GM12892 (cell line): Measurements from ENCODE around the gene FOXO6.

Source experiments
- DNase-seq: peaks from one replicate; pipeline ENCODE4 v3.0.0; 2011; ENCODE audit not compliant: insufficient read length
- FAIRE-seq: peaks from 2 replicates; lab custom pipeline; 2011; peaks lifted over from hg19 to GRCh38; lab: Jason Lieb, UNC
- POLR2A ChIP-seq: IDR thresholded peaks from 2 replicates; pipeline ENCODE4 v1.6.1; 2011; ENCODE audit warnings: low read depth, low read length, control low read depth
- POLR2AphosphoS5 ChIP-seq: IDR thresholded peaks from 2 replicates; pipeline ENCODE4 v1.6.1; 2011; ENCODE audit warnings: low read depth, low read length, control low read depth
- TAF1 ChIP-seq: IDR thresholded peaks from 2 replicates; pipeline ENCODE4 v1.6.1; 2011; ENCODE audit warnings: low read depth, mild to moderate bottlenecking, control low read depth, low read length, borderline replicate concordance

The FOXO6 gene

DNA sequence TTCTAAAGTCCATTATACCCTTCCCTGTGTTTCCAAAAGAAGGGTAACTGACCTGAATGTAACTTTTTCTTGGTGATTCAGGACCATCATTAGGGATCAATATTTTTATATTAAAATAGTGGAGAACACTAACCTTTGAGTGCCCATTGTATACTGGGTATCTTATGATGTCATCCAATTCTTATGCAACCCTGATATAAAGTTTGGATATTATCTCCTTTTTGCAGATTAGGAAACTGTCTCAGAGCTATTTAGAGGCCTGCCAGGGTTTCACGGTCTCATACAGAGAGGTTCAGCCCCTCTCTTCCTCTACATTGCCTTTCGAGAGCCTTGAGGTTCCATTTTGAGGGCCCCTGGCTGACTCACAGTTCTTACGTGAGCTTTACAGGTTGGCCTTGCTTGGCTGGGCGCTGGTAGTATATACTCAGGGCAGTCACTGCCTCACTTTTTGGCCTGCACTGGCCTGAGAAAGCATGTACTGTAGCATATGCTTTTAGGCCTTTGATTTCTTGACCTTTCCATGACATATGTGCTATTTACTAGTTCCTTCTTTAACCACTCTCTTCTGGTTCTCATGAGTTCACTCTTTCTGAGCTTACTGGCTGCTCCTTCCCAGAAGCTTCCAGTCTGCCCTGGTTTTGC, 15.7 kb upstream of the FOXO6 start:
- FAIRE-seq = no peak
- TF ChIP-seq TAF1 = no peak
- no peak for TF ChIP-seq POLR2AphosphoS5
- TF ChIP-seq POLR2A = no peak

DNA sequence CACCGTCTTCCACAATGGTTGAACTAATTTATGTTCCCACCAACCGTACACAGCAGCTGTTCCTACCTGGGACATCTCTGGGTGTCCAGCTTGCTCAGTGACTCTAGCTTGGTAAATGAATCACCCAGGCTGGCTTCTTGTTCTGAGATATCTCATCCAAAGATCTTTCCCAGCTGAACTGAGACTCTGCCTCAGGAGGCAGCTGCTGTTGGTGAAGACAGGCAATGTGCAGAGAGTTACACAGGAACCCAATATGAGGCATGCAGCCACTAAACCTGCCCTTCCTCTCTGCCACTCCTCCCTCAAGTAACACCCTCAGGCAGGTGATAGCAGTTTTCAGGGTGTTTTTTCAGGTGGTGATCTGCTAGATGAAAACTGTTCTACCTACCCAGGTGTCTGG, 14.0 kb upstream of the FOXO6 start:
- no peak for TF ChIP-seq TAF1
- TF ChIP-seq POLR2AphosphoS5 = no peak
- no peak for TF ChIP-seq POLR2A
- no peak for FAIRE-seq
- no peak for DNase-seq

More for the DNA sequence above, 15.7 kb upstream of the FOXO6 start:
- no peak for DNase-seq

DNA sequence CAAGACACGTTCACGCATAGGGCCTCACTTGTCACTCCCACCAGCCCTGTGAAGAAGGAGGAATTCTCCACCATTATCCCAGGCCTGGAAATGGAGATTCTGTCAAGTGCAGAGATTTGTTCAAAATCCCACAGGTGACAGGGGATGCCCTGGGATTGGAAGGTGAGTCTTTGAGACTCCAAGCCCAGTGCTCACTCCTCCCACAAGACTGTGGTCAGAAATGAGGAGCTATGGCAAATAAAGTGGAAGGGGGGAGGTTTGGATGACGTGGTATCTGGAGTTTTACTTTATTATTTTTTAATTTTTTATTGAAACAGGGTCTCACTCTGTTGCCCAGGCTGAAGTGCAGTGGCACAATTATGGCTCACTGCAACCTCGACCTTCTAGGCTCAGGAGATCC, 12.8 kb upstream of the FOXO6 start:
- no peak for FAIRE-seq
- DNase-seq = no peak
- TF ChIP-seq POLR2A (no peak), POLR2AphosphoS5 (no peak), TAF1 (no peak)

DNA sequence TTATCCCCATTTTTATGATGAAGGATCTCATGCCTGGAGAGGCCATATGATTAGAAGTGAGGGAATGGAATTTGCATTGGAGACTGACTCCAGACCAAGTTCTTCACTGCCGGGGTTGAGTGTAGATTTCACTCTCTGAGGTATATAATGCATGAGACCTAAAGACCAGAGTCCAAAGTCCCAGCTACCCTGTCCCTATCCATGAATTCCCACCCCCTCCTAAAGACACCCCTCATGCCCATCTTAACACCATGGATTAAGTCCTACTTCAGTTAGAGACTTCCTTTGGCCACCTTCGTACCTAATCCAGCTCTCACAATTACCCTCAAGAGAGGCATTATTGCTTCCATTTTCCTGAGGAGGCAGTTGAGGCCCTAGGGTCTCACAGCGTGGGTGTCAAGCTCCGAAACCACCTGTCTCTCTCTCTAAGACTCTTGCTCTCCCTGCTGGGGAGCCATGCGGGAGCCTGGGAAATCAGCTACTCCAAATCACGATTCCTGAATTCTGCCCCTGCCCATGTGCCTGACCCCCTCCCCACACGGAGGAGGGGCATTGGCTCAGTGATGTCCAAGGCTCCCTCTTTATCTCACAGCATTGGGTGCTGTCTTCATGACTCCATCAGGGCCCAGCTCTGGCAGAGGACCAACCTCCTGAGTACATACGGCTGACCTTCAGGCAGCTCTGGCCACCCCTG, 11.7 kb upstream of the FOXO6 start:
- no peak for DNase-seq
- FAIRE-seq = no peak
- TF ChIP-seq TAF1 (no peak), POLR2AphosphoS5 (no peak)

DNA sequence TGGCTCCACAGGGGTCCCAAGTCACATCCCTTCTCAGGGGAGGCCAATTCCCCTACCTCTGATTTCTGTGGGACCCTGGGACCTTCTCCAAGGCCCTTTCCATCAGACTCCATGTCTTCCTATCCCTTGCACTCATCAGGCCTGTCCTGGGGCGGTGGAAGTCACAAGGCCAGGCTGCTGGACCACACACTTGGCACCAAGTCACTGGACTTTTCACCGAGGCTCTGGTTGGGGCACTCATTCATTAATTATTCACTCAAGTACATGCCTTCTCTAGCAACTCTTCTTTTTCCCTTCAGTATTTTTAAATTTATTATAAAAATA, 11.2 kb upstream of the FOXO6 start:
- no peak for TF ChIP-seq TAF1
- no peak for TF ChIP-seq POLR2AphosphoS5
- TF ChIP-seq POLR2A = no peak
- DNase-seq (no peak), FAIRE-seq (no peak)

DNA sequence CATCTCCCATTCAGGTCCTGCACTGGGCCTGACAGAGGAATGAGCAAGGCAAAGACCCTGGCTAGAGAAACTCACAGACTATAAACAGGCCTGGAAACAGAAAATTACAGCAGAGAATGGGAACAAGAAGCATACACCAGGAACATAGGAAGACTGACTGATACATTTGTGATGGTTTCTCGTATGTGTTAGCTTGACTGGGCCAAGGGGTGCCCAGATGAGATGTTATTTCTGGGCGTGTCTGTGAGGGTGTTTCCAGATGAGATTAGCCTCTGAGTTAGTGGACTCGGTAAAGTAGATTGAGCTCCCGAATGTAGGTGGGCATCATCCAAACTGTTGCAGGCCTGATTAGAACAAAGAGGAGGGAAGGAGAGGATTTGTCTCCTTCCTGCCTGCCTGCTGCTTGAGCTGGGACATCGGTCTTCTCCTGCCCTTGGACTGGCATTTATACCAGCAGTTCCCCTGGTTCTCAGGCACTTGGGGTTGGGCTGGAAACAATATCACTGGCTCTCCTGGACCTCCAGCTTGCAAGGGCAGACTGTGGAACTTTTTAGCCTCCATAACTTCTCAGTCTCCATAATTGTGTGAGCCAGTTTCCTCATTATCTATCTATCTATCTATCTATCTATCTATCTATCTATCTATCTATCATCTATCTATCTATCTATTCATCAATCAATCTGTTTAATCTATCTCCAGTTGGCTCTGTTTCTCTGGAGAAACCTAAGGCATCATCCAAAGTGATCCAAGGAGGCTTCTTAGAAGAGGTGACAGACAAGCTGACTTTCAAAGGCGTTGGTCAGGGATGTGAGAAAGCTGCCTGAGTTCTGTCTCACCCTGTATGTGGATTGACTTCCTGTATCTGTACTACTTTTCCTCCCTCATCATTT, 9.7 kb upstream of the FOXO6 start:
- no peak for FAIRE-seq
- no peak for TF ChIP-seq POLR2AphosphoS5
- TF ChIP-seq TAF1 = no peak
- TF ChIP-seq POLR2A = no peak
- DNase-seq = no peak

DNA sequence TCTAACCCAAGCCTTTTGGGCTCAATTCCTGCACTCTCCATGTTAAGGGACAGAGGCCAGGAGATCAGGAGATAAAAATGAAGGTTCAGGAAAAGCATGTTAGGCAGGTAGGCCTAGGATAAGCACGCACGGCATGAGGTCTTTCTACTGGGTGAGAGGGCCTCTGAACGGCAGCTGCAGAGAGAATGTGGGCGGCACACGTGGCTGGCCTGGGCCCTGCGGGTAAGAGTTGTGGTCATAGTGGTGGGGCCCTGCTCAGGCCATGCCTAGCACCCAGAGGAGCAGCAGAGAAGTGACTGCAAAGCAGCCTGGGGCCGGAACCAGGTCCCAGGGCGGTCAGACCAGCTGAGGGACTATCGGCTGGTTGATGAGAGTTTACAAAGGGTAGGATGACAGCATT, 7.5 kb upstream of the FOXO6 start:
- FAIRE-seq (peak; percentile 54), DNase-seq (peak; percentile 52)
- TF ChIP-seq POLR2AphosphoS5 (no peak), TAF1 (no peak), POLR2A (no peak)

DNA sequence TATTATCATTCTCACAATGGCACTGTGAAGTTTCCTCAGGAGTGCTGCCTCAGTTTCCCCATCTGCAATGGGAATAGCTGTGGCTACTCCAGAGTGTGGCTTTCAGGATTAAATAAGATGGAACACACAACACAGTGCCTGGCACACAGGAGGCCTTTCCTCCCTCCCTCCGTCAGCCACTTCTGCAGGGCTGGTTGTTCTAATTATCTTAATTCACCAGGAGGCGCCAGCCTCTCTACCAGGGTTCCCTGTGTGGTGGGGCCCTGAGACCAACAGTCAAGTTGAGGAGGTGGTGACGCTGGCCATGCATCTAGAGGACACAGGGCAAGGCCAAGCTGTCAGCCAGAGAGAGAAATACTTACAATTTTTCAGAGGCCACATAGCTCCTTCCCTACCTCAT, 6.3 kb upstream of the FOXO6 start:
- no peak for FAIRE-seq
- TF ChIP-seq POLR2AphosphoS5 = no peak
- TF ChIP-seq POLR2A = no peak
- TF ChIP-seq TAF1 = no peak
- DNase-seq = no peak

DNA sequence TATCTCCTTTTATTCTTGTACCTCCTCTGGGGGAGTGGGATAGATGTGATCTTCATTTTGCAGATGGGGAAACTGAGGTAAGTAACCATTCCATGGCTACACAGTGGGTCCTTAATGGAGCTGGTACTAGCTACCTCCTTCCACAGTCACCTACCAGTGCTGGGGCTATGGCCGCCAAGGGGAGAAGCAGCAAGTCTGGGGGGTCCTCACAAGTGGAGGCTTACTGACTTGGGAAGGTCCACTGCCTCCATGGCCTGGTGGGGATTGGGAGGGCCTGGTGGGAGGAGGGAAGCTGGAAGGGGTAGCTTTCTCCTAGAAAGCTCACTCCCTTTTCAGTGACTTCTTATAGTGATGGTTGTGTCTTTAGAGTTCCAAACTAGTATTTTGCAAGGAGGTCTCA, 5.9 kb upstream of the FOXO6 start:
- no peak for FAIRE-seq
- no peak for DNase-seq
- TF ChIP-seq TAF1 (no peak), POLR2A (no peak), POLR2AphosphoS5 (no peak)

DNA sequence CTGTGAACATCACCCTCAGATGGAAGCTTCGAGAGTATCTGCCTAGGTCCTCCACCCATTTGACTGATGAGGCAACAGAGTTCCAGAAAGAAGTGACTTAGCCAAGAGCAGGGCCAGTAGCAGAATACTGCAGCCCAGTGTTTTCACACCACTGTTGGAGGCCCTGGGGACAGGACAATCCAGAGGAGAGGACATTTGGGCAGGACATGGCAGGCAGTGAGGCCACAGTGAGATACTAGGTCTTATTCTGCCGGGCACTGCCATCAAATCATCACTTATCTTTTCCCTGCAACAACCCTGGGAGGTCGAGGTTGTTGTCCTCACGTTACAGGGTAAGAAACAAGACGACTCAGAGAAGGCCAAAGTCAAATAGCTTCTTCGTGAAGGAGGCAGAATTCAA, 5.5 kb upstream of the FOXO6 start:
- no peak for TF ChIP-seq POLR2AphosphoS5
- DNase-seq = no peak
- no peak for FAIRE-seq

DNA sequence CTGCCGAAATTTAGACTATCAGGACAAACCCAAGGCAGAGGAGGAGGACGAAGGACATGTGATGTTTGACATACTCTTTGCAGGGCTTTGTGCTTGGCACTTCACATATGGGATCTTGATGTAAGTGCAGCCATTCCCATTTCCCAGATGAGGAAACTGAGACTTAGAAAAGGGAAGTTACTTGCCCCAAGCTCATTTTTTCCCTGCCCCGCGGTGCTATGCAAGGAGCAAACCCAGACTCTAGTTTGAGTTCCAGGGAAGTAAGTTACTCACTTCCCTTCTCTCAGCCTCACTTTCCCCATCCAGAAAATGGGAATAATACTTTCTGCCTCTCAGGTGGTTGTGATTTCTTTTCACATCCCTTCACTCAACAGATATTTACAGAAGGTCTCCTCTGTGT, 4.5 kb upstream of the FOXO6 start:
- FAIRE-seq = no peak
- TF ChIP-seq POLR2AphosphoS5 = no peak
- TF ChIP-seq POLR2A = no peak
- TF ChIP-seq TAF1 = no peak
- no peak for DNase-seq

DNA sequence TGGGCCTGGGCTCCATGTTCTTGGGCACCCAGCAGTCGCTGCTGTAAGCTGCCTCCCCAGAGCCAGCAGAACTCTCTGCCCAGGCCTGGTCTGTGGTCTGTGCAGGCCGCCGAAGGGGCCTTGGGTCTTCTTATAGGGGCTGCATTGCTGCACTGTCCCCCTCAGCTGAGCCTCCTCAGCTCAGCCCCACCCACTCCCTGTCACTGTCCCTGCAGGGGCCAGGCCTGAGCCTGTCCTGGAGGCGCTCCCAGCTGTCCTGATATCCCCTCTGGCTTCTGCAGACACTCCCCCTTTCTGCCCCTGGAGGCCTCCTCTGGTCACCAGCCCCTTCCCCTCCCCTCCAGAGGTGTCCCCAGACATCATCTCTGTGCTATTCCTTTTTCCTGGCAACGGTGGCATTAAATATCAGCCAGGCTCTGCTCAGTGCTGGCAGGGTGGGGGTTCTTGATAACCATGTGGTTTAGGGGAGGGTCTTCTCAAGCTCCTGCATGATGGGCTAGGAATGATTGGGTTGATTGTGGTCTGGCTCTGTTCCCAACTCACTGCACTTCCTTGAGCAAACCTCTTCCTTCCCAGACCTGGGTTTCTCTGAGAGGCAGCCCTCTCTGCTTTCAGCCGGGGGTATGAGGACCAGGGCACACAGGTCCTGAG, 3.7 kb upstream of the FOXO6 start:
- FAIRE-seq (no peak), DNase-seq (no peak)
- TF ChIP-seq POLR2AphosphoS5 (no peak), TAF1 (no peak), POLR2A (no peak)
